Choroid plexus epithelial cell (primary cell): ENCODE data around the gene FERMT3.

Experiments
- DNase-seq: peaks from one replicate; pipeline ENCODE4 v3.0.0-alpha.2; 2010; ENCODE audit warnings: low read depth
- H3K4me3 ChIP-seq: 2 replicates; pipeline ENCODE4 v1.5.1; 2011; ENCODE audit warnings: low read depth, mild to moderate bottlenecking, control low read depth, low read length, moderate library complexity
- CTCF ChIP-seq: conservative IDR thresholded peaks from 2 replicates; pipeline ENCODE4 v1.5.1; 2011; ENCODE audit warnings: low read depth, mild to moderate bottlenecking, control low read depth, inconsistent platforms, low read length, moderate library complexity

The FERMT3 gene

GRCh38 chr11:64262271-64263002, 55.9 kb downstream of the FERMT3 start:
- H3K4me3 ChIP-seq, result no peak overlapping the region
- no peak for DNase-seq
- TF ChIP-seq CTCF, result no peak

- peak; percentile 82 for DNase-seq
- no peak overlapping the region for H3K4me3 ChIP-seq
- TF ChIP-seq CTCF, result no peak
Measured at GRCh38 chr11:64263021-64263946, 56.8 kb downstream of the FERMT3 start.

- no peak for DNase-seq
- no peak overlapping the region for H3K4me3 ChIP-seq
- TF ChIP-seq CTCF, result no peak
Measured at GRCh38 chr11:64263947-64264317, 57.4 kb downstream of the FERMT3 start.

GRCh38 chr11:64264371-64264852, 57.9 kb downstream of the FERMT3 start:
- DNase-seq, result no peak
- H3K4me3 ChIP-seq, result no peak overlapping the region
- TF ChIP-seq CTCF, result no peak

GRCh38 chr11:64265176-64266160, 58.9 kb downstream of the FERMT3 start:
- no peak overlapping the region for H3K4me3 ChIP-seq
- TF ChIP-seq CTCF, result no peak
- no peak for DNase-seq

GRCh38 chr11:64266339-64266738, 59.8 kb downstream of the FERMT3 start:
- no peak for TF ChIP-seq CTCF
- DNase-seq, result no peak
- H3K4me3 ChIP-seq, result no peak overlapping the region
